Amniotic stem cell (primary cell): ENCODE measurements around the gene PRRX2.
"Not testable (repeated sequence)": the region's sequence is repeated elsewhere in the genome, so short reads cannot be mapped to it uniquely, and the experiment has no call there.

Experiments used
- DNase-seq: peaks from one replicate; lab custom pipeline; 2025; lab: John Stamatoyannopoulos, UW

The PRRX2 gene

DNA sequence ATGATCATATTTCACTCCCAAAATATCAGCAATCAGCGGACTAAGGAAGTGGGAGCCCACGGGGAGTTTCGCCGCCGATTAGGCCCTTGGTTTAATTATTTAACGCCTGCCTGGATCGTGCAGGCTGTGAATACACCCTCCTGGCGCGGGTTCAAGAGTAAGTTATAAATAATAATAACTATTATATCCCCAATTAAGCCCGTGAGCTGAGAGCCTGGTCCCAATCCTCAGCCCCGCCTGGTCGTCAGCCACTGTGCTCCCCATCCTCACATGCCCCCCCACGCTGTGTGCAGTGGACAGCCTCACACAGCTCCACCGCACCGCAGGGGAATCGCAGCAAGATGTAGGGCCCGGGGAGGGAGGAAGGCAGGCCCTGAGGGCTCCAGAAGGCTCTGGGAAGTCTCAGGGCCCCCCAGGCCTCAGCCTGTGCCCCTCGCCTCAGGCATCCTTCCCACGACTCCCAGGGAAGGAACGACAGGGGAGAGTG, 10.8 kb upstream of the PRRX2 start:
- no peak for DNase-seq

DNA sequence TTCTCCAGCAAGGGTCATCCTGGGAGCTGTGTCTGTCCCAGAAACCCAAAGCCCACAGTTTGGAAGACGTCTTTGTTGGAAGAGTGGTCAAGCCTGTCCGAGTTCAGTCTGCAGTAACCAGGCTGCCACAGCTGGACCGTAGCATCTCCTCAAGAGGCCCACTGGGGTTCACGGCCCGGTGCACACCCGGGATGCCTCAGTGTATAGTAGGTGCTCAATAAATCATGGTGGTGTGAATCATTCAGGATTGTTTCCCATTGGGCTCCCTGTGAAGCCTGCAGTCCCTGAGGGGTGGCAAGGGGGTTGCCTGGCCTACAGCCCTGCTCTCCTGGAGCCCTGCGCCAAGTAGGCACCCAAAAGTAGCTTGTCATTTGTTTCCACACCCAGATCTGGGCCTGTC, 10.3 kb upstream of the PRRX2 start:
- DNase-seq: no peak

DNA sequence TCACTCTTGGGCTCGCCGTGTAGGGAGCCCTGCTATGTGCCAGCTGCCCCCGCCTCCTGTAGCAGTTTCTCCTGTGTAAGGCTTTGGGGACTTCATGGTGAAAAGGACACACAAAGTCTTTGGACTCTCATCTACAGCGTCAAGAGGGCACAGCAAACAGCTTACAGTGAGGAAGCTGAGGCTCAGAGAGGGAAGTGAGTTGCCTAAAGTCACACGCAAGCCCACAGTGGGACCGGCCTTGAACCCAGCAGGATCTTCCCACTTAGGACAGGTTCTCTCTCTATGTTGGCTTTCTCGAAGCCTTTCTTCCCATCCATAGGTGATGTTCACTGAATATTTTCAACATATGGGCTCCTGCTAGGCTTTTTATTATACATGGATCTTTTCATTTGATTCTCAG, 9.8 kb upstream of the PRRX2 start:
- no peak for DNase-seq

DNA sequence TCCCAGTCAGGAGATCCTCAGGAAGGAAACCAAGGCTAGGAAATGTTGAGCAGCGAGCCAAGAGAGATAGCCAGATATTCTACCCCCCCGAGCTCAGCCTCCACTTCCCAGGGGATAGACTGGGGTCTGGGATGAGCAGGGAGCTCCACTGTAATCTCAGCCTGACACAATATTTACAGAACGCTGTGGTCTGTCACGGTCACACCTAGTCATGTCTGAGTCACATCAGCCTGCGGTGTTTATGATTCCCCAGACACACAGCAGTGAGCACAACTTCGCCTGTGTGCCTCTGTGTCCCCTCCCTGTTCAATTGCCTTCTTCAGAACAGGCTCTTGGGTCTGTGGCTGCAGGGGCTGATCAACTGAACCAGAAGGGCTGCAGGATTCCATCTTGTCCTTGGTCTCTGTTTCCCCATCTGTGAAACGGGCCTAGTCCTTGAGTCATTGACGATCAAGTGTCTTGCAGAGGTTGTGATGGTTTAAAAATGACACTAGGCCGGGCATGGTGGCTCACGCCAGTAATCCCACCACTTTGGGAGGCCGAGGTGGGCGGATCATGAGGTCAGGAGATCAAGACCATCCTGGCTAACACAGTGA, 8.6 kb upstream of the PRRX2 start:
- DNase-seq: peak; percentile 28

DNA sequence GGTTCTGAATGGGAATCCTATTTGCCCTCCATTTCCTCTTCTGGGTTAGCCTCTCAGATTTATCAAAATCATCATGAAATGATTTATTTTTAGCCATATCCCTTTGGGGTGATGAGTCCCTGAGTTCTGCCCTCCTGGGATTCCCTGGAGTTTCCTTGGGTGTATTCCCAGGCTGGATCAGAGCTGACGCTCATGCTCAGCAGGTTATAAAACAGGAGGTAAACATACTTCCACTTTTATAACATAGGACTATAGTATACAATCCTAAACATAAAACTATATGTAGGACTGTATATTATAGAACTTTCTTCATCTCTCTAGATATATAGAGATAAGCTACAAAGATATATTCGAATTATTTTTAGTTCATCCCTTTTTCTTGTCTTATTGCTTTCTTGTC, 4.4 kb upstream of the PRRX2 start:
- DNase-seq: no peak

DNA sequence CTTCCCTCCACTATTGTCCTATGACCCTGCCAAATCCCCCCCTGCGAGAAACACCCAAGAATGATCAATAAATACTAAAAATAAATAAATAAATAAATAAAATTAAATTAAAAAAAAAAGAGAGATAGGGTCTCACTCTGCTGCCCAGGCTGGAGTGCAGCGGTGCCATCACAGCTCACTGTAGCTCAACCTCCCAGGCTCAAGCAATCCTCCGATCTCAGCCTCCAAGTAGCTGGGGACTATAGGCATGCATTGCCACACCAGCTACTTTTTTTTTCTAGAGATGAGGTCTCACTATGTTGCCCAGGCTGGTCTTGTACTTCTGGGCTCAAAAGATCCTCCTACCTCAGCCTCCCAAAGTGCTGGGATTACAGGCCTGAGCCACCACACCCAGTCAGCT, 3.2 kb upstream of the PRRX2 start:
- DNase-seq: not testable (repeated sequence)

DNA sequence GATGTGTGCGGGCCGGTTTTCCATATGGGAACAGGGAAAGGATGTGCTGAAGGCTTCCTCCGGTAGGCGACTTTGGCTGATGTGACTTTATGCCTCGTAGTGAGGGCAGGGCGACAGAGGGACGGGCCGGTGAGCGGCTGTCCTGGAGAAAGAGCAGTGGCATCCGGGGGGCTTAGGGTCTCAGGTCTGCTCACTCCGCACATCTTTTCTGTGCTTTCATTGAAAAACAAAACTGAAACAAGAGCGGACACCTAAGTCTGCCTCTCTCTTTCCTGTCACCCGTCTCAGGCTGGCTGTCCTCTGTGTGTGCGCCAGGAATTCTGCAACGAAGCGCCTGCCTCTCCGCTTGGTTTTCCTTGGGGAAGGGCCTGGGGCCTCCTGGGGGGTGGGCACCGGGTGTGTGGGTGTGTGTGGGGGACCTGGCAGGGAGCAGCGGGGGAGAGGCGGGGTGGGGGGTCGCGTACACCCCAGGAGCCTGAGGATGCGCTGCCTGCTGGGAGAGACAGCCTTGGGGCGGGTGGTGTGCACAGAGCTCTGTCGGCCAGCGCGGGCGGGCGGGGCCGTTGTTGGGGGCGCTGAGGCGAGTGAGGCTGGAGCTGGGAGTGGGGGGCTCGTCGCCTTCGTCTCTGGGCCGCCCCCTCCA, 580 bp upstream of the PRRX2 start:
- no peak for DNase-seq

DNA sequence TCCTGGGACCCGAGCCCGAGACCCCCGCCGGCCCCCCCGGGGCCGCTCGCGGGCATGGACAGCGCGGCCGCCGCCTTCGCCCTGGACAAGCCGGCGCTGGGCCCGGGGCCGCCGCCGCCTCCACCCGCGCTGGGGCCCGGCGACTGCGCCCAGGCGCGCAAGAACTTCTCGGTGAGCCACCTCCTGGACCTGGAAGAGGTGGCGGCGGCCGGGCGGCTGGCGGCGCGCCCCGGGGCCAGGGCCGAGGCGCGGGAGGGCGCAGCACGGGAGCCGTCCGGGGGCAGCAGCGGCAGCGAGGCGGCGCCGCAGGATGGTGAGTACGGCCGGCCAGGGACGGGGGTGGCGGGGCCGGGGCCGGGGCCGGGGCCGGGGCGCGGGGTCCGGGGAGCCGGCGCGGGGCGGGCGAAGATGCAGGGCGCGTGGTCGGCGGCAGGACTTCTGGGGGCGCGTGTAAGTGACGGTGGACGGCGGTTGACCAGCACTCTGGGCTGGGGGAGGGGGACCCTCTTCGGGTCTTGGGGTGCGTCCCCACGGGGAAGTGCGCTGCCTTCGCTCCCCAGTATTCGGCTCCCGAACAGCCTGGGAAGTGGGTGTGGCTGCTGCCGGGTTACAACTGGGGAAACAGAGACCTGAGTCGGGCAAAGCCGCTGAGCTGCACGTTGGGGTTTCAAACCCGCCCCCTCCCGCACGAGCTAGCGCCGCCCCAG, 520 bp downstream of the PRRX2 start:
- no peak for DNase-seq

DNA sequence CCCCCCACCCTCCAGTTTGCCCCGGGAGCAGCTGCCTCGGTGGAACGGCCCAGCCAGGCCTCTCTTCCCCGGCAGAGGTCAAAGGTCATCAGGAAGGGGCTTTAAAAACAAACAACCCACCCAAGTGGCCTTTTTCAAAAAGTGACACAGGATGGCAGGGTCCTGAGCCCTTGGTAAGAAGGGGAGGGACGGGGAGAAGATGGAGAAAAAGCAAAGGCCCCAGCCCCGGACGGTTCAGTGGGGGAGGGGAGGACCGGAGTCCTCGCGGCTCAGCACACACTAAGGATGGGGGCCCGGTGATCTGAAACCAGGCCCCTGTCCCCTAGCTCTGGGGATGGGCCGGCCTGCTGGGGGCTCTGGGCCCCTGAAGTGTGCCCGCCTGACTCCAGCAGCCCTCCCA, 1.1 kb downstream of the PRRX2 start:
- no peak for DNase-seq

DNA sequence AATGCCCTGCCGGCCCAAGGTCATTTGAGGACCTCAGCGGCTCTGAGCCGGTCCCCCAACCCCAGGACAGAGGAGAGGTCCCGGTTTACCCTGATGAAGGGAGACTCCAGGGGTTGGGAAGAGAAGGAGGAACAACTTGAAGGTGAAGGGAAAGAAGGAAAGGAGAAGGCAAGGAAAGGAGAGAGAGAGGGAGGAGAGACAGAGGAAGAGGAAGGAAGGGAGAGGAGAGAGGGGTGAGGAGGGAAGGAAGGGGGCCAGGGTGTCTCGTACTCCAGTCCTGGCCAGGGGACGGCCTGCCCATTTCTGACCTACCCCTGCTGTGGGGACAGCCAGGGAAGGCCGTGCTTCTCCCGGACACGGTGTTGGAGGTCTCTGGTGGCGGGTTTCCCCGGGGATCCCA, 1.9 kb downstream of the PRRX2 start:
- no peak for DNase-seq

DNA sequence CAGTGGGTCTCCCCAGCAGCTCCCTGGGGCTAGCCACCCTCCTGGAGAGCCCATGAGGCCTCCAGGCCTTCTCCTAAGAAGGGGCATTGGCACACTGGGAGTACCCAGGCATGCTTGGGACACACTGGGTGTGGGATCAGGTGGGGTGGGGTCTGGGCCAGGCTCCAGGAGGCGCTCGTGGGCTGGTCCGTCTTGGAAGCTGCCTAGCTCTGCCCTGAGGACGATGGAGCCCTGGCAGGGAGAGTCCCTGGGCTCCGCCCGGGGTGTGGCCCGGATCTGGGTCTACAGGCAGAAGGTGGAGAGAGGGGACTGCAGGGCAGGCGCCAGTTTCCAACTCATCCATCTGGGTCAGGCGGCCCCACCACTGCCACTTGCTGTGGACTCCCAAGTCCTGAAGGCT, 2.4 kb downstream of the PRRX2 start:
- DNase-seq: no peak

DNA sequence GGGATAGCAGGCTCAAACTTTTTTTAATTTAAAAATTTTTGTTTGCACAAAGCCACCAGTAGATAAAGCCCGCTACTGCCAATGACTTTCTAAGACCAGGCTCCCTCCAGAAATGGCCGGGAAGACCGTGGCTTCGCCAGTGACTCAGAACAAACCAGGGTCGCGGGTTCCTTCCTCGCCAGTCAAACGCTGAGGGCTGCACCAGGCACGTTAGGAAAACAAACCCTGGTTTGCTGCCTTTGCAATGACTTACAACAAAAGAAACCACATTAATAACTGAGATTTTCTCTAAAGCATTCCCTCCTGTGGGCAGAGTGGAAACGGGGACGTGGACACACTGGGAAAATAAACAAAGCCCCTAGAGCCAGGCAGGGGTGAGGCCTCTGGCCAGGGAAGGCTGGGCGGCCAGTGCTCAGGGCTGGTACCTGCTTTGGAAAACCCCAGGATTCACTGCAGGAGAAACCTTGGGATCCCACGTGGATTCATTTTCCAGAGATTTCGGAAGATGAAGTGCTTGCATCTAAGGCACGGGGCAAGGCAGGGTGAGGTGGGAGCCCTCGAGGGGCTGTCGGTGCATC, 3.8 kb downstream of the PRRX2 start:
- peak; percentile 83 for DNase-seq

DNA sequence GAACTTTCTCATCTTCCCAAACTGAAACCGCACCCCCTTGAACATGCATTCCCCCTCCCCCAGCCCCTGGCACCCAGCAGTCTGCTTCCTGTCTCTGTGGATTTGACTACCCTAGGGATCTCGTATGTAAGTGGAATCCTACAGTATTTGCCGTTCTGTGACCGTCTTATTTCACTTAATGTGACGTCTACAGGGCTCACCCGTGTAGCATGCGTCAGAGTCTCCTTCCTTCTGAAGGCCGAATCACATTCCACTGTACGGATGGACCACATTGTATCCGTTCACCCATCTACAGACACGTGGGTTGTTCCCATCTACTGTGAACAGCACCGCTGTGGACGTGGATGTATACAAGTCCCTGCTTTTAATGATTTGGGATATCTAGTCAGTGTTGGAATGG, 4.5 kb downstream of the PRRX2 start:
- DNase-seq: peak; percentile 53

DNA sequence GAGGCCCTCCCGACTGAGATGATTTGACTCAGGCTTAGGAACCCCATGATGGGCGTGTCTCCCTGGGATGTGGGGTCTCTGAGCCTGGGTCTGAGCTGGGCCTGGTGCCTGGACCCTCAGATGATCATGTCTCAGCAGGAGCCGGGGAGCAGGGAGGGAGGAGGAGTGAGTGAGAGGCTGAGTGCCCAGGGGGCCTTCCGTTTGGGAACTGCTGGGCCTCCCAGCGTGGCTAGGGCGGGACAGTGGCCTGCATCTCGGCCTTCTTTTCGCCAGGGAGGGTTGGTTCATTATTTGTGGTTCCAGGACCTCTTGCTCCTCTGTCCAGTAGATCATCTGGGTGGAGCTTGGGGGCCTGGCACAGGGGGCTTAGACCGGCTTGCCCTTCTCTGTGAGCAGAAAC, 5.6 kb downstream of the PRRX2 start:
- DNase-seq: no peak

DNA sequence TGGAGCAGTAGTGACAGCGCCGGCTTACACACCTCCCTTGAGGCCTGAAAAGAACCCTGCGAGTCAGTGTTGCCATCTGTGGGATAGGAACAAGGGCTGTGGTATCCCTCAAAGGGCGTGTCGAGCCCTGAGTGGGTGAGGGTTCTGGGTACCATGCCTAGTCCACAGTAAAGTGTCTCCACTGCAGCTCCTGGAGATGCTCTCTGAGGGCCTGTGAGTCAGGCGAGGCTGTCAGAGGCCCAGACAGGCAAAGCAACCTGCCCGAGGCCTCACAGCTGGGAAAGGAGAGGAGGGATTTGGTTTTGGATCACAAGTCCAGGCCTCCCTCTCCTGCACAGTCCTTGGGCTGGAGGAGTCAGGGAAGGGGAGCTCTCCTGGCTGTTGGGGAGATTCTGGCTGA, 6.1 kb downstream of the PRRX2 start:
- no peak for DNase-seq

DNA sequence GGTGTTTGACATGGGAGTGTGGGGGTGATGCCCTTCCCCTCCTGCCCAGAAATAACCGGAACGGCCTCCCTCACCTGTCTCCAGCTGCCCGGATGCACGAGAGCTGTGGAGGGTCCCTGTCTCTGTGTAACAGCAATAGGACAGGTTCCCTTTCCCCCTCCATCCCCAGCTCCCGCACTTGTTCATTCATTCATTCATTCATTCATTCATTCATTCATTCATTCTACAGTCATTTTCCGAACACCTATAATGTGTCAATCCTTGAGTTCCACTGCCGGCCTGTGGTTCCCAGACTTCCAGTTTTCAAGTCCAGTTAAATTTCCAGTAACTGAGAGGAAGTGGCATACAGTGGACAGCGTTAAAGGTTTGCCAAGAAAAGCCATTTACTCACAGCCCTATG, 7.3 kb downstream of the PRRX2 start:
- DNase-seq: no peak

DNA sequence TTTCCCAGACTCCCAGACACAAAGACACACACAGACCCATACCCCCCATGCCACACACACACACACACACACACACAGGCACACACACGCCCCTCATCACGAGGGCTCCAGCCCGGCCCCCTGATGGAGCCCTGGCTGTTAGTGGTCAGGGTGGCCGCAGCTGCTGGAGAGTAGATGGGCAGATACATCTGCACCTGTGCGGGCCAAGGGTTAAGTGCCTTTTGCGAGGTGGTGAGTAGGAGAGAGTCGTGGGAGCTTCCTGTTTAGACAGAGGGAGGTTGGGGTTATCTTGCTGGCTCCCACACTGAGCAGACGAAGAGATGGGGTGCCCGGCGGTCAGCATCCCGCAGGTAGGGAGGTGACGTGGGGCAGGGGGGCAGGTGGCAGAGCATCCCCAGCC, 8.2 kb downstream of the PRRX2 start:
- no peak for DNase-seq

DNA sequence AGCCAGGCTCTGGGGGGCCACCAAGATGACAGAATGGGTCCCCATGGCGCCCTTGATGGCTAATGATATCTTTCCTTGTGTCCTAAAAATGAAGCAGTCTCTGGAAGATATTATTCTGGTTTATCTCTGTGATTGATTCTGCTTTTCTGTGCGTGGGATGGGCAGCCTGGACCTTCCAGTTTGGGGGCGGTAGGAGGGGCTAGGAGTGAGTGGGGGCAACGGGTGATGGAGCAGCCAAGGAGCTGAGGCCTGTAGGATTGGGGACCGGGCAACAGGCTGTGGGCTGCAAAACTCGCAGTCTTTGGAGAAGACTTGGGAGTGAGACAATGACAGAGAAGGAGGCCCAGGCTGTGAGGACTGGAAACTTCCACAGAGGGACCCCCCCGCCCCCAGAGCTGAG, 8.8 kb downstream of the PRRX2 start:
- no peak for DNase-seq

DNA sequence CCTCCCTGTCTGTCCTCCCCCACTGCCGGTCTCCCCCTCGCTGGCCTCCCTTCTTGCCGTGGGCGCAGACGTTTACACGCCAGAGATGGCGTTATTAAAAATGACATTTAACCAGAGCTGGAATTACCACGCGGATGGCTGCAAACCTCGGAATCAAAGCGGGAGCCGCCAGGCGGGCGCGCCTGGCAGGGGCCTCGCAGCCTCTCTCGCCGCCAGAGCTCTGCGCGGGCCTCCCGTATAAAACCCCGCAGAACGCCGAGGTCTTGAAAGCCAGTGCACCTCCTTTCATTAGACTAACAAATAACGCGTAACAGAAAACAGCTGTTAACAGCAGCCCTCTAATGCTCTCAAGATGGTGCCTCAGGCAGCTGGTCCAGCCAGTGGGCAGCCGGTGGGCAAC, 10.2 kb downstream of the PRRX2 start:
- no peak for DNase-seq

DNA sequence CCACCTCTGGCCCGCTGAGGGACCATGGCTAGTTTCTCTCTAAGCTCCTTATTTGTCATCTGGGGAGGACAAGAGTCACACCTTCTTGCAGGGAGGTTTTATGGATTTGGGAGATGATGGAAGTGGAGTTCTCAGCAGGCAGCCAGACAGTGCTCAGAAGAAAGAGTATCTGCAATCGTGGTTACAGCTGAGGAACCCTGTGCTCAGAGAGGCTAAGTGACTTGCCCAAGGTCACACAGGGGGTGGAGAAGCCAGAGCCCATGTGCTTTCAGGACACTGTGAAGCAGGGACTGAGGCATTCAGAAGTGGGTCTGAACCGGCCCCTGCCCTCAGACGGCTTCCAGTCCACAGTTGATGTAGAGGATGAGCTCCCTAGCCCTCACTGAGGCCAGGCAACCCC, 10.8 kb downstream of the PRRX2 start:
- no peak for DNase-seq

DNA sequence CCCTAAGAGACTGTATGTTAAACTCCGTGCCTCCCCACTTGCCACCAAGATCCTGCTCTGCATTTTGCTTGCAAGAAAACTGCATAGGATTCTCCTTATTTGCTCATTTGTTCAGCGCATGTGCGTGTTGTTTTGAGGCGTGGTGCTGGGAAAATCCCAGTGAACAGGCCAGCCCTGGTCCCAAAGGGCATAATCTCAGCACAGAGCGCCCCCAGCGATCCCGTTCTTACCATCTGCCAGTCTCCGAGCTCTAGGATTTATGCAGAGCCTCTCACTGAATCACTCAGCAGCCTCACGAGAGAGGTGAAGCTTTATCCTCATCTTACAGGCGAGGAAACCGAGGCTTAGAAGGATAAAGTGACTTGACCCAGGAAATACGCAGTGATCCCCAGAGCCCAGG, 11.5 kb downstream of the PRRX2 start:
- peak; percentile 83 for DNase-seq

DNA sequence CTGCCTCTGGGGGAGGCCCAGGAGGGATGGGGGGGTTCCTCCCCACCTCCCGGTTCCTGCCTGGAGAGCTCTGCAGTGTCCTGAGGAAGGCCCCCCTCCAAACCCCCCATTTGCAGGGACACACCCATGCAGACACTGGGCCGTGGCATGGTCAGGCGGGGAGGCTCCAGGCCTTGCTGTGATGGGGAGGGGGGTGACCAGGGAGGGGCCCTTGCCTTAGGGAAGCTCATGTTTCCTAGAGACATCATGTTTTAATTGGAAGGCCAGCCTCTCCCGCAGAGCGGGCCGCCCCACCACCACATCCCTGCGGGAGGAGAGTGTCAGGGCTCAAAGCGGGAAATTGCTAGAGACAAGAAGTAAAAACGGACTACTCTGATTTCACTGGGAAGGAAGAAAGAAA, 12.0 kb downstream of the PRRX2 start:
- no peak for DNase-seq

DNA sequence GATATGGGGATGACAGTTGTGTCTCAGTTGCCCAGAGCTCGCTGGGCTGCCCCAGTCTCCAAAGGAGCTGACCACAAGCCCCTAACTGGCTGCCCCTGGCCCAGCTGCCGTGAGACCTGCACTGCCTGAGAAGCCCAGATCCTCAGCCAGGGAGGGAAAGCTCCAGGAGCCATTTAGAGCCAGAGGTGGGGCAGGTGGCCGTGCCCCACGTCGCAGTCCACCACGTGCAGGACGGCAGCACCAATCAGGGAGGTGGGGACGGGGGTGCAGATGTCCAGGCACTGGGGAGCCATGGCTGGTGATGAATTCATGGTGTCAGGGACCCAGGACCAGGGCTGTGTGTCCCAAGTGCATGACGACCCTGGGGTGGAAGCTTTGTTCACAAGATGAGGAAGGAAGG, 13.4 kb downstream of the PRRX2 start:
- DNase-seq: no peak
